Measurements from ENCODE around the gene UNCX.
"Not testable (repeated sequence)": the region's sequence is repeated elsewhere in the genome, so short reads cannot be mapped to it uniquely, and the experiment has no call there.

UNCX gene

DNA sequence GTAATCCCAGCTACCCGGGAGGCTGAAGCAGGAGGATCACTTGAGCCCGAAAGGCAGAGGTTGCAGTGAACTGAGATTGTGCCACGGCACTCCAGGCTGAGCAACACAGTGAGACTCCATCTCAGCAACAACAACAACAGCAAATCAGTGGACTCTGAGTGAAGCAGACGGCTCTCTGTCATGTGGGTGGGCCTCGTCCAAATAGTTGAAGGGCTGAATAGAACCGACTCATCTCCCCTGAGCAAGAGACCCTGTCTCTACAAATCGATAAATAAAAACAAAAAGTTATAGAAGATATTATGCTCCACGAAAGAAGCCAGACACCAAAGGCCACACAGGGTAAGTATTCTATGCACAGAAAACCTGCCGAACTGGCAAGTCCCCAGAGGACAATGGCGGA is 45.9 kb downstream of the UNCX start:
- Histone ChIP-seq H3K9me3 (ENCODE audit: control insufficient read depth in 2 of 2, low read length in 2 of 2) (peaks cover 0 to 2% of the 10 kb centered on the region in 2 donors), H3K9ac (ENCODE audit: low read depth in 1 of 2, low read length in 2 of 2) (no peak overlapping the region), H3K36me3 (ENCODE audit: control insufficient read depth in 2 of 2, insufficient read depth in 2 of 2, low read length in 2 of 2) (no peaks in the 10 kb centered on the region), H3K27me3 (ENCODE audit: control insufficient read depth in 2 of 2, insufficient read depth in 2 of 2, low read length in 2 of 2) (no peaks in the 10 kb centered on the region), H3K4me3 (ENCODE audit: low read length in 2 of 2) (no peak overlapping the region), H3K27ac (ENCODE audit: low read depth in 2 of 2, low read length in 2 of 2) (no peak overlapping the region), H3K4me1 (ENCODE audit: control insufficient read depth in 2 of 2, insufficient read depth in 2 of 2, low read length in 2 of 2) (no peaks in the 10 kb centered on the region)

DNA sequence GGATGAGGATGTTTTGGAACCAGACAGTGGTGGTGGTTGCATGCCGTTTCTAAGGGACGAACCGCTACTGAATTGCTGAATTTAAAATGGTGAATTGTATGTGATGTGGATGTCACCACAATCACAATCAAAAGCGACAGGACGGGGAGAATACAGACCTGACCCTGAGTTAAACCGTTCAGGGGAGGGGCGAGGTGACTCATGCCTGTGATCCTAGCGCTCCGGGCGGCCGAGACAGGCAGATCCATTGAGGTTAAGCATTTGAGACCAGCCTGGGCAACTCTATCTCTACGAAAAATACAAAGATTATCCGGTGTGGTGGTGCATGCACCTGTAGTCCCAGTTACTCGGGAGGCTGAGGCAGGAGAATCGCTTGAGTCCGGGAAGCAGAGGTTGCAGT is 46.4 kb downstream of the UNCX start:
- H3K9me3 ChIP-seq (ENCODE audit: control insufficient read depth in 2 of 2, low read length in 2 of 2): peaks cover 0 to 2% of the 10 kb centered on the region in 2 donors
- no peak overlapping the region for H3K9ac ChIP-seq (ENCODE audit: low read depth in 1 of 2, low read length in 2 of 2)
- no peaks in the 10 kb centered on the region for H3K4me1 ChIP-seq (ENCODE audit: control insufficient read depth in 2 of 2, insufficient read depth in 2 of 2, low read length in 2 of 2)
- H3K36me3 ChIP-seq (ENCODE audit: control insufficient read depth in 2 of 2, insufficient read depth in 2 of 2, low read length in 2 of 2): no peaks in the 10 kb centered on the region
- no peaks in the 10 kb centered on the region for H3K27me3 ChIP-seq (ENCODE audit: control insufficient read depth in 2 of 2, insufficient read depth in 2 of 2, low read length in 2 of 2)
- H3K27ac ChIP-seq (ENCODE audit: low read depth in 2 of 2, low read length in 2 of 2): no peak overlapping the region
- no peak overlapping the region for H3K4me3 ChIP-seq (ENCODE audit: low read length in 2 of 2)

DNA sequence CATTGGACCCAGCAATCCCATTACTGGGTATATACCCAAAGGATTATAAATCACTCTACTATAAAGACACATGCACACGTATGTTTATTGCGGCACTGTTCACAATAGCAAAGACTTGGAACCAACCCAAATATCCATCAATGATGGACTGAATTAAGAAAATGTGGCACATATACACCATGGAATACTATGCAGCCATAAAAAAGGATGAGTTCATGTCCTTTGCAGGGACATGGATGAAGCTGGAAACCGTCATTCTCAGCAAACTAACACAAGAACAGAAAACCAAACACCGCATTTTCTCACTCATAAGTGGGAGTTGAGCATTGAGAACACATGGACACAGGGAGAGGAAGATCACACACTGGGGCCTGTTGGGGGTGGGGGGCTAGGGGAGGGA is 47.2 kb downstream of the UNCX start:
- not testable (repeated sequence) for H3K9me3 ChIP-seq (ENCODE audit: control insufficient read depth in 2 of 2, low read length in 2 of 2); H3K36me3 ChIP-seq (ENCODE audit: control insufficient read depth in 2 of 2, insufficient read depth in 2 of 2, low read length in 2 of 2); H3K4me3 ChIP-seq (ENCODE audit: low read length in 2 of 2); H3K27me3 ChIP-seq (ENCODE audit: control insufficient read depth in 2 of 2, insufficient read depth in 2 of 2, low read length in 2 of 2); H3K27ac ChIP-seq (ENCODE audit: low read depth in 2 of 2, low read length in 2 of 2); H3K9ac ChIP-seq (ENCODE audit: low read depth in 1 of 2, low read length in 2 of 2); H3K4me1 ChIP-seq (ENCODE audit: control insufficient read depth in 2 of 2, insufficient read depth in 2 of 2, low read length in 2 of 2)

DNA sequence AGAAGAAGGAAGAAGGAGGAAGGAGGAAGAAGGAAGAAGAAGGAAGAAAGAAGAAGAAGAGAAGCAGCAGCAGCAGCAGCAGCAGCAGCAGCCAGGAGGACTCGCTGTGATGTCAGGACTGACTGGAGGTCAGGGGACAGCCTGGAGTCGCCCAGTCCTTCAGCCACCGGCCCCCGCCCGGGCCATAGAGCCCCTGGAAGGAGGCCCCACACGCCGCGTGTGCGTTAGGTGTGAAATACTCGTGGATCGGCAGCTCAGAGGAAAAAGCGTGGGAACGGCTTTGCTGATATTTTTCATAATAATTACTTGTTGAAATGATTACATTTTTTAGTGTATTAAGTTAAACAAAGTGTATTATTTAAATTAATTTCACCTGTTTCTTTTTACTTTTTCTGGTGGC is 48.4 kb downstream of the UNCX start:
- Histone ChIP-seq H3K27me3 (ENCODE audit: control insufficient read depth in 2 of 2, insufficient read depth in 2 of 2, low read length in 2 of 2) (no peaks in the 10 kb centered on the region), H3K36me3 (ENCODE audit: control insufficient read depth in 2 of 2, insufficient read depth in 2 of 2, low read length in 2 of 2) (no peaks in the 10 kb centered on the region), H3K27ac (ENCODE audit: low read depth in 2 of 2, low read length in 2 of 2) (no peak overlapping the region), H3K9me3 (ENCODE audit: control insufficient read depth in 2 of 2, low read length in 2 of 2) (peaks cover 0 to 2% of the 10 kb centered on the region in 2 donors), H3K9ac (ENCODE audit: low read depth in 1 of 2, low read length in 2 of 2) (no peak overlapping the region), H3K4me1 (ENCODE audit: control insufficient read depth in 2 of 2, insufficient read depth in 2 of 2, low read length in 2 of 2) (no peaks in the 10 kb centered on the region), H3K4me3 (ENCODE audit: low read length in 2 of 2) (no peak overlapping the region)

DNA sequence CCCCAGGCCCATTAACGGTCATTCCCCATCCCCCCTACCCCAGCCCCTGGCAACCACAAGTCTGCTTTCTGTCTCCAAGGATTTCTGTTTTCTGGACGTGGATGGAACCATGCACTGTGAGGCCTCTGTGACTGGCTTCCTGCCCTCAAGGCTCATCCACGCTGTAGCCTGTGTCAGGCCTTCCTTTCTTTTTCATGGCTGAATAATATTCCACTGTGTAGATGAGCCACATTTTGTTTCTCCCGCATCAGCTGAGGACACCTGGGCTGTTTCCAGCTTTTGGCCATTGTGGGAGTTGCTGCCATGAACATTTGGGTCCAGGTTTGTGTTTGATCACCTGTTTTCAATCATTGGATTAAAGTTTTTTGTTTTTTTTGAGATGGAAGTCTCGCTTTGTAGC is 50.0 kb downstream of the UNCX start:
- Histone ChIP-seq H3K27ac (ENCODE audit: low read depth in 2 of 2, low read length in 2 of 2) (no peak overlapping the region), H3K9me3 (ENCODE audit: control insufficient read depth in 2 of 2, low read length in 2 of 2) (no peaks in the 10 kb centered on the region), H3K4me3 (ENCODE audit: low read length in 2 of 2) (no peak overlapping the region), H3K36me3 (ENCODE audit: control insufficient read depth in 2 of 2, insufficient read depth in 2 of 2, low read length in 2 of 2) (no peaks in the 10 kb centered on the region), H3K9ac (ENCODE audit: low read depth in 1 of 2, low read length in 2 of 2) (no peak overlapping the region), H3K27me3 (ENCODE audit: control insufficient read depth in 2 of 2, insufficient read depth in 2 of 2, low read length in 2 of 2) (no peaks in the 10 kb centered on the region), H3K4me1 (ENCODE audit: control insufficient read depth in 2 of 2, insufficient read depth in 2 of 2, low read length in 2 of 2) (no peaks in the 10 kb centered on the region)

DNA sequence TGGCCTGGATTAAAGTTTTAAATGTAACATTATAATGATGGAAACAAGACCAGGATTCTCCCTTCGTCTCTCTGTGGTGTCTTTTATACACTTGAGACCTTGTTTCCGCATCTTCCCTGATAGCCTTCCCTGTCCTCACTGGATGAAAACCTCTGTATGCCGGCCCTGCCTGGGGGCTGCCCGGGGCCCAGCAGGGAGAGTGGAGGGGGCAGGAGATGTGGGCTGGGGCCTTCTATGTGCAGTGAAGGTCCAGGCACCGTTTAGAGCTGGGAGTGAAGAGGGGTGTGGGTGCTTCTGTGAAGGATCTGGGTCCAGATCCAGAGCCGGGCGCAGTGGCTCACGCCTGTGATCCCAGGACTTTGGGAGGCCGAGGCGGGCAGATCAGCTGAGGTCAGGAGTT is 50.7 kb downstream of the UNCX start:
- H3K27ac ChIP-seq (ENCODE audit: low read depth in 2 of 2, low read length in 2 of 2): no peak overlapping the region
- no peak overlapping the region for H3K4me3 ChIP-seq (ENCODE audit: low read length in 2 of 2)
- no peaks in the 10 kb centered on the region for H3K4me1 ChIP-seq (ENCODE audit: control insufficient read depth in 2 of 2, insufficient read depth in 2 of 2, low read length in 2 of 2)
- H3K36me3 ChIP-seq (ENCODE audit: control insufficient read depth in 2 of 2, insufficient read depth in 2 of 2, low read length in 2 of 2): no peaks in the 10 kb centered on the region
- no peaks in the 10 kb centered on the region for H3K27me3 ChIP-seq (ENCODE audit: control insufficient read depth in 2 of 2, insufficient read depth in 2 of 2, low read length in 2 of 2)
- H3K9ac ChIP-seq (ENCODE audit: low read depth in 1 of 2, low read length in 2 of 2): no peak overlapping the region
- H3K9me3 ChIP-seq (ENCODE audit: control insufficient read depth in 2 of 2, low read length in 2 of 2): no peaks in the 10 kb centered on the region

DNA sequence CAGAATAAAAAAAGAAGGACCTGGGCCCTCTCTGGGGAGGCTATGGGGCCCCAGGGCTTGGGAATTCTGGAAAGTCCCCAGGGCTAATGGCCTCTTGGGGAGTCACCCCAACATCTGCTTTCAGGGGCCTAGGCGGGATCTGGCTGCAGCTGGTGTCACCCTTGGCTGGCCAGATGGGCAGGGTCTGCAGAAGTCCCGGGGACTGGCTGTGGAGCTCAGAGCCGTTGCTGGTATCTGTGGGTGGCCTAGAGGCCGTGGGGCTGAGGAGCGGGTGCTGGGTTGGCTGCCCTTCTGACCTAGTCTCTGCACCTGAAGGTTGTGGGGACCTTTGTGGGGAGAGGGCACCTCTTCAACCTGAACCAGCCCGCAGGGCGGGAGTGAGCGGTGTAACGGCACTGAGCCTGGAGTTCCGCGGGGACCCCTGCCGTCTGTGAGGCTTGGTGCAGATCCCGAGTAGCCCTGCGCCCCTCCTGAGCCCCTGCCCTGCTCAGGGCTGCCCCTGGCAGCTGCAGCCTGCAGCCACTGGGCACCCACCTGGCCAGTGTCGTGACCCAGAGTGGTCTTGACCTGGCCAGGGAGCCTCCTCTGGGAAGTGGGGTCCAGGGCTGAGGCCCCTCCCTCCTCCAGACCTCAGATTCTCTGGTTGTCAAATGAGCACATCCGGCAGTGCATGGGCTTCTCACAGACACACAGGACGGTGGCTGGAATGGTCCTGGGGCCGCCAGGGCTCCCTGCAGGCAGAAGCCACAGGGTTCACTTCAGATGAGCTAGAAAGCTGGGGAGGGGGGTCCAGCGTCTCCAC is 51.5 kb downstream of the UNCX start:
- Histone ChIP-seq H3K27ac (ENCODE audit: low read depth in 2 of 2, low read length in 2 of 2) (no peak overlapping the region), H3K4me1 (ENCODE audit: control insufficient read depth in 2 of 2, insufficient read depth in 2 of 2, low read length in 2 of 2) (no peaks in the 10 kb centered on the region), H3K4me3 (ENCODE audit: low read length in 2 of 2) (no peak overlapping the region), H3K9ac (ENCODE audit: low read depth in 1 of 2, low read length in 2 of 2) (no peak overlapping the region), H3K9me3 (ENCODE audit: control insufficient read depth in 2 of 2, low read length in 2 of 2) (no peaks in the 10 kb centered on the region), H3K36me3 (ENCODE audit: control insufficient read depth in 2 of 2, insufficient read depth in 2 of 2, low read length in 2 of 2) (no peaks in the 10 kb centered on the region), H3K27me3 (ENCODE audit: control insufficient read depth in 2 of 2, insufficient read depth in 2 of 2, low read length in 2 of 2) (peaks cover under 1 to 2% of the 10 kb centered on the region in 2 donors)

DNA sequence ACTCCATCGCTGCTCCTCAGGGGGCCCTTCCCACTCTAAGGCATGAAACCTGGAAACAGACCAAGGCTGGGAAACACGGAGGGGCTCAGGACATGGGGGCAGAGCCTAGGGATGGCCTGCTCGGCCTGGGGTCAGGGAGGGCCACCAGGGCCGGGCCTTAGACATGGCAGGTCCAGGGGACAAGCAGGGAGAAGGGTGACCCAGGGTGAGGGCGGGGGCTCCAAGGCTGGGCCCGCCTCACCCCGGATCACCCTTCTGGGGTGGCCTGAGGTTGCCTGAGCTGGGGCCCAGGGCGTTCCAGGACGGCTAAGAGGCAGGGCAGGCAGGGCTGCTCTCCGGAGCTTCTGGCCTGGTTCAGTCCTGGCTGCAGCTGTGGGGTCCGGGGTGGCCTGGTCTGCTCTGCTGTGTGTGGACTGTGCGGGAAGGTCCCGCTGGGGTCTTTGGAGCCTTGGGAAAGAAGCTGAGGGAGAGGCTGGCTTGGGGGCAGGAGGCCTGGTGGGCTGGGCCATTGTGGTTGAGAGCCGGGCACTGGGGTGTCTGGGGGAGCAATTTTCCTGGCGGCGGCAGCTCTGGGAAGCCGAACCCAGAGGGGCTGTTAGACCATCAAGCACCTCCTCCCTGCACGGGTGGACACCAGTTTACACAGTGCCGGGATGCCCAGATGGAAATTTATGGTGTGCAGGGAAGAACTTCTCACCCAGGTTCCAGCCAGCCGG is 52.2 kb downstream of the UNCX start:
- no peaks in the 10 kb centered on the region for H3K4me1 ChIP-seq (ENCODE audit: control insufficient read depth in 2 of 2, insufficient read depth in 2 of 2, low read length in 2 of 2)
- H3K9ac ChIP-seq (ENCODE audit: low read depth in 1 of 2, low read length in 2 of 2): no peak overlapping the region
- no peaks in the 10 kb centered on the region for H3K9me3 ChIP-seq (ENCODE audit: control insufficient read depth in 2 of 2, low read length in 2 of 2)
- H3K27me3 ChIP-seq (ENCODE audit: control insufficient read depth in 2 of 2, insufficient read depth in 2 of 2, low read length in 2 of 2): peaks cover 2 to 4% of the 10 kb centered on the region in 2 donors
- H3K27ac ChIP-seq (ENCODE audit: low read depth in 2 of 2, low read length in 2 of 2): no peak overlapping the region
- H3K36me3 ChIP-seq (ENCODE audit: control insufficient read depth in 2 of 2, insufficient read depth in 2 of 2, low read length in 2 of 2): no peaks in the 10 kb centered on the region
- no peak overlapping the region for H3K4me3 ChIP-seq (ENCODE audit: low read length in 2 of 2)

DNA sequence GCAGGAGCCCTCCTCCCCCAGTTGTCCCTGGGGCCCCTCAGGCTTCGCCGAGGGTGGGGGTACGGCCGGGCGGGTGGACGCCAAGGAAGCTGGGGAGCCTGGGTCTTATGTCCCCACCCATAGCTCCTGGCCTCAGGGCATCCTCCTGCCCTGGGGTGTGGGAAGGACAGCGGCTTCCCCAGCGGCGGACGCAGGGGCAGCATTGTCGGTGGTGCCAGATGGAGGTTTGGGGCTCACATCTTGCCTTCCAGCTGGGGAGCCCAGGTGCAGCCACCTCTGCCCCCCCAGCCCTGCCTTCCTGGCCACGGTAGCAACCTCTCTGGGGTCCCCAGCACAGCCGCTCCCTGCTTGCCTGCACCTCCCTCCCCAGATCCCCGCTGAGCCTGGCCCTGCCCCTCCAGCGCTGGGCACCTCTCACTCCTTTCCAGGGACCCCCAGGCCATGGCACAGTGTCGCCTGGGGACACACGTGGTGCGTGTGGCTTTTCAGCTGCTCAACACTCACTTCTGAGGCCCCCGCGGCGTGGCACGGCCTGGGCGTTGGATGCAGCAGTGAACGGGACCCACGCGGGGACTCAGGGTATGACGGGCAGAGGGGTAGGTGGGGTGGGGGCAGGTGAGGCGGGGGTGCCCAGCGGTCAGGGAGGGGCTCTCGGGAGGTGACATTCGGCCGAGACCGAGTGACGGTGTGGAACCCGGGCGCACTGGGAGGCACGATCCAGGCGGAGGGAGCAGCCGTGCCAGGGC is 53.1 kb downstream of the UNCX start:
- no peak overlapping the region for H3K27ac ChIP-seq (ENCODE audit: low read depth in 2 of 2, low read length in 2 of 2)
- H3K36me3 ChIP-seq (ENCODE audit: control insufficient read depth in 2 of 2, insufficient read depth in 2 of 2, low read length in 2 of 2): no peaks in the 10 kb centered on the region
- H3K9me3 ChIP-seq (ENCODE audit: control insufficient read depth in 2 of 2, low read length in 2 of 2): no peaks in the 10 kb centered on the region
- H3K4me1 ChIP-seq (ENCODE audit: control insufficient read depth in 2 of 2, insufficient read depth in 2 of 2, low read length in 2 of 2): no peaks in the 10 kb centered on the region
- H3K9ac ChIP-seq (ENCODE audit: low read depth in 1 of 2, low read length in 2 of 2): no peak overlapping the region
- peaks cover 6 to 12% of the 10 kb centered on the region in 2 donors for H3K27me3 ChIP-seq (ENCODE audit: control insufficient read depth in 2 of 2, insufficient read depth in 2 of 2, low read length in 2 of 2)
- H3K4me3 ChIP-seq (ENCODE audit: low read length in 2 of 2): no peak overlapping the region

All from mucosa of rectum (tissue), 2 donors.